IPS DF 19.7 (cell line): ENCODE results near the gene CD58.

Source experiments
- DNase-seq: peaks from one replicate; pipeline ENCODE4 v3.0.0-alpha.2; 2013; ENCODE audit warnings: low read depth, low spot score

CD58 gene

DNA sequence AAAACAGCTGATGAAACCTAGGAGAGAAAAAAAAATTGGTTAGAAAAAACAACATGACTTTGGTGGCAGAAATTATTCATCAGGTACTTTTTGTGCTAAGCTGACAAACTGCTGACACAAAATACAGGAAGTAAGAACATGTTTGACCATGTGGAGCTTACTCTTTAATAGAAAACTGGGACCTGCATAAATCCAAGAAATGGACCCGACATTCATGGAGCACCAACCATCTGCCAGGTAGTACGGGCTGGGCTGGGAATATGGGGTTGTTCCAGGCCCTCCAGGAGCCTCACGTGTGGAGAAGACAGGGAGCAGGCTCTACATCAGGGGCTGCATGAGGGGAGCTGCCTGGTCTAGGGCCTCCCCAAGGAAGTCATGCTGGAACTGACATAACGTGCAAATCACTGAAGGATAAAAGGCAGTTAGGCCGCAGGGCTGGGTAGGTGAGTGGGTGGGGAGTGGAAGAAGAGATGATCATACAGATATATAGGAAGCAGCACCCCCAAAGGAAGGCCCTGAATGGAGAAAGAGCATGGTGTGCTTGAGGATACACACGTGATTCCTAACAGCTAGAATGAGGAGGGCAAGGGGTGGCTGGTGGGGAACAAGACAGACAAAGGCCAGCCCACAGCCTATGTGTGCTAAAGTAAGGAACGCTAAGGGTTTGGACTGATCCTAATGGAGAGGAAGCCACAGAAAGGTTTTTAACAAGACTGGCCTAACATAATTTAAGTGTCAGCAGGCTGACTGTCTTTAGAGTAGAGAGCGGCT, 26.1 kb downstream of the CD58 start:
- DNase-seq, result no peak

DNA sequence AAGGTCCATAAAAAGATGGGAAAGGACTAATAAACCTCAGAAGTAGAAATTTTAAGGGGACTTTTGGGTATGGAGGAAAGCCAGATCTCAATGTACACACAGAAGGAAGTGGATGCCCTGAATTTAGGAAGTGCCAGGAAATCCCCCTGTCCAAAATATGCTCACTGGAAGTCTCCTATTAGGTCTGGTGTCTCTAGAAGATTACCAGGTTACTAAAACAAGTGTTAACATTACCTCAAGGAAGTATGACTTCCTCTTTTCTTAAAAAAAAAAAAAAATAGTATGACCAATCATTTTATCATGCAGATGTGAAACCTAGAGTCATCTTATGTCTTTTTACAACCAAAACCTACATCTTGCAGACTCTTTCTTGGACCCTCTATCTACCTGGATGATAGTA, 30.7 kb downstream of the CD58 start:
- no peak for DNase-seq

DNA sequence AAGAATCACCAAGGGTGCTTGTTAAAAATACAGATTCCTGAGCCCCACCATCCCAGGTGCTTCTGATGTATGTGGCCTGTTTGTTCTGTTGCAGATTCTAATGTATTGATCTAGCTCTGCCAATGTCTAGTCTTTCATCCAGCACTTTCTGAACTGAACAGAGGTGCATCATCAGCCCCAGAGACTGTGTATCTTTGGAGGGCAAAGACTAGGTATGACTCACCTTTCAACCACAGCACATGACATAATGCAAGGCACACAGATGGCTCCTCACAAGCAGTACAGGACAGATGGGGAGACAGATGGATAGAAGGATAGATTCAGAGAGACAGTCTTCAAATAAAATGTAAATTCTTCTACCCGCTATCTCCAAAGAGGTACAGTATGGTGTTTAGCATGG, 32.3 kb downstream of the CD58 start:
- DNase-seq, result no peak

DNA sequence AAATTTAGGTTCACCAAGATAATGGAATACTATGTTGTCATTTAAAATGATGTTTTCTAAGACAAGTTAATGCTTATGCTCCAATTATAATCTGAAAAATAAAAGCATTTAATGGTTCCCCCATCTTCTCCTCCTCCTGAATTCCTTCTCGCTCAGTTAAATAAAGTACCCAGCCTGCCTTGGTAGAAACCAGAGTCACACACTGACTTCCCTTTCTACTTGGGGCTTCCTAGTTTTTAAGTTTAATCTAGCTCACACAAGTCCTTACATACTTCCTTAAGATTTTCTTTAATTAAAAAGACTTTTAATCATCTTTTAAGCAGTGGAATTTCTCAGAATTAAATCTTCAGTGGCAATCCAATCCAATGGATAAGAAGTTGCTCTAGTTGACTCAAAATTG, 32.9 kb downstream of the CD58 start:
- no peak for DNase-seq

DNA sequence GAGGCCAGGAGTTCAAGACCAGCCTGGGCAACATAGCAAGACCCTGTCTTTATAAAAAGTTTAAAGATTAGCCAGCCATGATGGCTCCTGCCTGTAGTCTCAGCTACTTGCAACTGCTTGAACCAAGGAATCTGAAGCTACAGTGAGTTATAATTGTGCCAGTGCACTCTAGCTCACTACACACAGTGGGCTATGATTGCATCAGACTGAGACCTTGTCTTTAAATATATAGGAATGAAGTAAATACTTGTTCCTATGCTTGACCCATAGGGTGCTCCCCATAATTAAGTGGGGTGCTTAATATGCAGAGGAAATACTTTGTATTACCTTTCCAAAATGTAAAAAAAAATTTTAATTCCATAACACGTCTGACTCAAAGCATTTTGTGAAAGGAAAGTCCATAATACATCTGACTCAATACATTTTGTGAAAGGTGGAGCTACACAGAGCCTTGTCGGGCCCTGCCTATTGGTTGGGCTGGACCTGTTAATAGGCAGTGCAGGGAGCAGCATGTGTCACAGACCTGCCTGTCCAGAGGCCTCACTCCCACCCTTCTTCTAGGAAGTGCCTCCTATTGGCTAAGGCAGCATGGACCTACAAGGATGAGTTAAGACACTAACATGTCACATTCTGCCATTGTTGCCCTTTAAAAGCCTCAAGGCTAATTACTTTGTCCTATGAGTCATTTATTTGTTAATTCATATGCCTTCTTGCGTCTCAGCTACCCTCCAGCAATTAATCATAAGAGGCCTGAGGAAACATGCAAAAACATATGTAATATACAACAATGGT, 33.6 kb downstream of the CD58 start:
- no peak for DNase-seq

DNA sequence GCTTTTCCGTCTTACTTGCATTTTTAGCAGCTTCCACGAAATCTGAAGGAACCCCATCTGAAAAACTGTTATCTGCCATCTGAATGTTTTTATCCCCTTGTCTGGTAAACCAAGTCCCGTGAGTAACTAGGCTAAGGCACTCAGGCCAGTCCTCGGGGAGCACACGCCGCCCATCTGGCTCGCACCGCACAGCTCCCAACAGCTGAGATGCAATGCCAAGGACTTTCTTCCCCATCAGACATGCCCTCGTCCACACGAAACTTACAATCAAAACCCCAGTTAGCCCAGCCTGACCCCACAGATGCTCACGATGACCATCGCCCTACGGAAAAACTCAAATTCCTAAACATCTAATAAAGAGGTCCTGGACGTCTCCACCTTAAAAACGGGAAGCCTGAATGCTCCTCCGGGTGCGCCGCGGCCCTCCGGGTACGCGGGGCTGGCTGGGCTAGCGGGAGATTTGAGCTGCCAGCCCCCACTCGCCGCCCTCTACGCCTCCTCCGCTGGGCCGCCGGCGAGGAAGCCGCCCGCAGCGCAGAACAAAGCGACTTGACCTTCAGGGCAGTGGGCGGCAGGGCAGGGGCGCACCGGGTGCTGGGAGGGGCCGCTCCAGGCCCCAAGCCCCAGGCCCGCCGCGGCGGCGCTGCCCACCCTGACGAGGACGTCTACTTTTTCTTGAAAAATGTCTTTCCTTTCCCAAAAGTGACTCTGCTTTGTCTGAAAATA, 36.6 kb downstream of the CD58 start:
- DNase-seq, result no peak

DNA sequence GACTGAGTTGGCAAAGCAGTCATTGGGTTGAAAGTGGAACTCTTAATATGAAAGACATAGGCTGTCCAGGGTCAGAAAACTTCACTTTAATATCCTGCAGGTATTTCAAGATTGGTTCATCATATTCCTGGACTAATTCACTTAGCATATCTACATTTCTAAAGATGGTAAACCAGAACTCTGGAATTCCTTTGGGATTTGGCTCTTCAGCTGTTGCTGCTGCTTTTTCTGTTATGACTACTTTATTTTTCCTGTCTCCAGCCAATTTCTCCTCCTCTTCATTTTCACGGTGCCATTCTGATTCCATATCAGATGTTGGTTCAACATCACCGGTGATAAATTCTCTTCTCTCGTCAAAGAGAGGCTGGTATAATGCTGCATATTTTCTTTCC, 37.4 kb downstream of the CD58 start:
- DNase-seq, result no peak

DNA sequence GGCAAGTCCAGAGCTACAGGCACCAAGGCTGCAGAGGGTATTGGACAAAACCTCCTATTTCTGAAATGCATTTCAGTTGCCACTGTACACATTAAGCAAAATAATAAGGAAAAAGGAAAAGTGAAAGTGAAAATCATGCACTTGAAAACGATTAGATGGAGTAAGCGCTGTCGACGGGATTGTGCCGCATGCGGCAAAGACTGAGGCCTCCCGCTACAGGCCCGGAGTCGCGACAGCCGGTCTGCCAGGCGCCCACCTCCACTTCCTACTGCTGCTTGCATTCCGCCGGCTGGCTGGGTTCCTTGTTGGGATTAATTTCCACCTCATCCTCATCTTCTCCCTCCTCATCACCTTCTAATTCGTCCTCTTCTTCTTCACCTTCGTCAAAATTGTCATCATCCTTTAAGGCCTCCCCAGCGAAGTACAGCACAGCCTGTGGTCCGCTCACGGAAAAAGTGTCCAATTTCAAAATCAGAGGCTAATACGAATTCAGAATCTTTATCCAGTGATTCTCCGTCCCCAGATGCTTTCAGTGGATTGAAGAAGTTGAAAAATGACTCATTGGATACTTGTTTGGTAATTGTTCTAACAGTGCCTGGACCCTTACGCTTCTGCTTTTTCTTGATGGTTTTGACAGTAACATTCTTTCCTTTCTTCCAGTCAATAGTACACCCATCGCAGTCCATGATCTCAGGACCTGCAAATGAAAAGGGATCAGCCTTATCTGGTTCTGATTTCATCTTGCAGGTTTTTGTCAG, 38.0 kb downstream of the CD58 start:
- DNase-seq, result no peak

DNA sequence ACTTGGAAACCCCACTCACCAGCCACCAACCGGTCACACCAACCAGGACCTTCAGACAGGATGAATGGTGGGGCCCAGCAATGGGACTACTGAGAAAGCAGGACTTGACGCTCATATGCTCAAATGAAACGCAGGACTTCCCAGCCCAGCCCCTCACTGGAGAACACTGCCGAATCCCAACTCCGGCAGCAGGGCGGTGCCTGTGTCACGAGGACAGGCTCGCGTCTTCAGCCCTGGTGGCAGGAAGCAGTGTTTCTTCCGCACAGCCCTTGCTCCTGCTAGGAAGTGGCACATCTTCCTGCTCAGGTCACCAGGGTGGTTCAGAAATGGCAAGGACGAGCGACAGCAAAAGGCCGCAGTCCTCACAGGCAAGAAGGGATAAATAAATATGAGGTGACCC, 38.9 kb downstream of the CD58 start:
- DNase-seq, result no peak

DNA sequence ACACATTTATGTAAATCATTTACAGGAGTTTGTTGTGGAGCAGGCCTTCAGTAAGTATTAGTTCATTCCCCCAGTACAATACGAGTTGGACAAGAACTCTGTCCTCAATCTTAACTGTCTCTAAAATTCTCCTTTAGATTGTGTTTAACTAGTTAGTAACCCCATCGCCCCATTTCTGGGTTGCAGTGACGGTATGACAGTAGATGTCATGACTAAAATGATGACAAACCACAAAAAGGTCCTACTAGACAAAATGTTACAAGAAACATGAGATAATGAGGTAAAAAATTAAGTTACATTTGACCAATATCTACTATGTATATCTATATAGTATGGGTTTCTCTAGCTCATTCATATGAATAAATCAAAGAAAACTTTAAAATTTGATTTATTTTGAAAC, 41.1 kb downstream of the CD58 start:
- no peak for DNase-seq

DNA sequence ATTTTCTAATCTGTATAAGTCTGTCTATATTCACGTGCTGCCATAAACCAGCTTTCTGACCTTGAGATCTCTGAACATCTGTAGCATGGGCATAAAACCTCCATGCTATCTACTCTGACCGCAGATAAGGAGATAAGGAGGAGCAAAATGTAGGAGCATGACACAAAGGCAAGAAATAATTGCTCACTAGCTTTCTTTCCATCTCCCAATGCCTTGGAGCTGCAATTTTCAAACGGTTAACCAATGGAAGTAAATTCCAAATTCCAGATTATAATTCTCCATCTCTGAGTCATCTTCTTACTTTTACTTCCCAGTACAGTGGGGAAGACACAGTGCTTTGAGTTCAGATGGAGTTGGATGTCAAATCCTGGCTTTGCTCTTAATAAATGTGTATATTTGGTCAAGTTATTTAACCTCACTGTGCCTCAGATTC, 41.6 kb downstream of the CD58 start:
- DNase-seq, result no peak

DNA sequence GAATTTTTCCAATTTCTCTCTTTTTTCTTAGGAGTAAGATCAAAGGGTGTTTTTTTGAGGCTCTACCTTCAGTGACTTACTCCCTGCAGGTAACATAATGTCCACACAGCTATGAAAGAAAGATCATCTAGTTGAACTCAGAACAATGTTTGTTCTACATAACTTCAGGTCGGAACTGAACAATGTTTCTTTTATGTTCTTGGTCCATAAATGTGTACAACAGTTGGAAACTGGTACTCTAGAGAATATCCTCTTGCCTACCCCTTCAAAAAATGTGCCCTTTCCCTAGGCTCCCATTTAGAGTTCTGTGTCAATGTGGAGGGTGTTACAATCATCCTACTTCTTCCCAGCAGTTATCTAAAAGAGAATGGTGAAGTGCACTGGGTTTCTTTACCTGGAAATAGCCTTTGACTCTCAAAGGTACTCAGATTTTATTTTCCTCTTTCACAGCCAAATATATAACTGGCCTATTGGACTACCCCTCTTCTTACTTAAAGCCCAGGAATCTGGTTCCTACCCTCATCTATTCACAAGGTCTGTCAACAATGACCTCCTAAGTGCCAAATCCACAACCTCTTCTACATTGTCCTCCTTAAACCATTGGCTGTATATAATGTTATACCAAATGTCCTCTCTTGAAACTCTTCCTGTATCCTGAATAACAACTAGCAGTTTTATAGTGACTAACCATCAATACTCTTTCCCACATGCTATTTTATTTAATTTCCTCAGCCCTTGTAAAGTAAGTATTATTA, 42.3 kb downstream of the CD58 start:
- no peak for DNase-seq

DNA sequence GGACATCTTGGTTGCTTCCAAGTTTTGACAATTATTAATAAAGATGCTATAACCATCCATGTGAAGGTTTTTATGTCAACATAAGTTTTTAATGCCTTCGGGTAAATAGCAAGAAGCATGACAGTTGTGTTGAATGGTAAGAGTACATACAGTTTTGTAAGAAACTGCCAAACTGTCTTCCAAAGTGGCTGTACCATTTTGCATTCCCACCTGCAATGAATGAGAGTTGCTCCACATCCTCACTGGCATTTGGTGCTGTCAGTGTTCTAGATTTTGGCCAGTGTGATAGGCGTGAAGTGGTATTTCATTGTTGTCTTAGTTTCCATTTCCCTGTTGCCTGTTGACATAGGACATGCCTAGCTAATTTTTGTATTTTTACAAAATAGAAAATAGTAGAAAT, 45.4 kb downstream of the CD58 start:
- no peak for DNase-seq

DNA sequence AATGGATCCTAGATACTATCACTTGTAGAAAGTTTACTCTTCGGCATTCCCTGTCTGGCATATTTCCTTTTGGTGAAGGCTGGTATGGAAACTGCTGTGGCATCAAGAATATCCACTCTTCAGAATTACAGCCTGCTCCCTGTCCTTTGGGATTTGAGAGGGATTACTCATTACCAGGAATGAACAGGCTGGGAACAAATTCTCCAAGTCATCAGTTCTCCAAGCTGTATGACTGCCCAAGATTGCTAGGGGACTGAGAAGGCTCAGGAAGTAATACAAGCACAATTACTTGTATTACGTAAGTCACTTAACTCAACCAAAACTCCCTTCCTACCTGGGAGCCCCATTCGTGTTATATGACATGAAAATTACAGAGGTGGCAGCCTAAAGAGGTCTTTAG, 49.6 kb downstream of the CD58 start:
- DNase-seq, result no peak

DNA sequence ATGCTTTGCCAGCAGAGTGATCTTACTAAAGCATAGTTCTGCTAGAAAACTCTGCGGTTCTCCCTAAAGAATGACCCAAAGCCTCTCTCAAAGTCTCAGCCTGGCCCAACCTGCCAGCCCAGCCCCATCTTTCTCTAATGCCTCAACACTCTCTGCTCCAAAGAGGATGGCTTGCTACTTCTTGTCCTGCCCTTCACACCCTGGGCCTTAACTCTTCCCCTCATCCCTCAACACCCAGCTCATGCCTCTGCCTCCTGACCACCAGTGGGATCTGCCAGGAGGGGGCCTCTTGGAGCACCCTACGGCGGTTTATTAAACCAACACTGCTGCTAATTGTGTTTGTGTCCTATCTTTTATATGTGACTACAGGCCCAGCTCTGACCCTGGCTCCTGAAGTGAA, 52.4 kb downstream of the CD58 start:
- no peak for DNase-seq

DNA sequence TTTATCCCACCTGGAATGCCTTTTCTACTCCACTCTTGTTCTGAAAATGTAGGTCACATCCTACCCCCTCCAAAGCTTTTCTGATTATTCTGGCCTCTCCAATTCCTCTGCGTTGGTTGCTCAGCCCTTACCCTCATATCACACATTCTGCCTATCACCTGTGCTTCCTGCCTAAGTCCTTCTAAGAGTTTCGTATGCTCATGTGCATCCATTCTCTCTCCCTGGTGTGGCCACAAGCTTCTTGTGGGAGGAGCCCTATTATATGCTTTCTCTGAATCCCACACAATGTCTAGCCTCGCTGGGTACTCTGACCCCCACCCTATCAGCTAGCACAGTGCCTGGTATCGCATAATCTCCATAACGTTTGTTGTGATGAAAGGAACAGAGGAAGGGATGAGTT, 54.2 kb downstream of the CD58 start:
- no peak for DNase-seq

DNA sequence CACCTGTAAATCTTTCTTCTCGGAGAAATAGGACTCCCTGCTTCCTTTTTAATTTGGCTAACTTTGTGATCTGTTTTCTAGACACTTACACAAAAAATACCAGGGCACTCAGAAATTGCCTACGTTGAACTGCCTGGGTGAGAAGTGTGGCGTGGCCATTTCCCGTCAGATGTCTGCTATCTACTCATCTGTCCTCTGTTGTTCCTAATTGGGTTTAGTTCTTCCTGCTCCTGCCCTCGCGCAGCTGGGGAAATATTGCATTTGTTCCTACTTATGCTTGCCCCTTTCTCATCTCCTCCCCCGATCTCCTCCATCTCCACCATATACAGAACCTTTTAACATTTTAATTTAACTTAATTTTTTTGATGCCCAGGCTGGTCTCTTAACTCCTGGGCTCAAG, 55.1 kb downstream of the CD58 start:
- no peak for DNase-seq

DNA sequence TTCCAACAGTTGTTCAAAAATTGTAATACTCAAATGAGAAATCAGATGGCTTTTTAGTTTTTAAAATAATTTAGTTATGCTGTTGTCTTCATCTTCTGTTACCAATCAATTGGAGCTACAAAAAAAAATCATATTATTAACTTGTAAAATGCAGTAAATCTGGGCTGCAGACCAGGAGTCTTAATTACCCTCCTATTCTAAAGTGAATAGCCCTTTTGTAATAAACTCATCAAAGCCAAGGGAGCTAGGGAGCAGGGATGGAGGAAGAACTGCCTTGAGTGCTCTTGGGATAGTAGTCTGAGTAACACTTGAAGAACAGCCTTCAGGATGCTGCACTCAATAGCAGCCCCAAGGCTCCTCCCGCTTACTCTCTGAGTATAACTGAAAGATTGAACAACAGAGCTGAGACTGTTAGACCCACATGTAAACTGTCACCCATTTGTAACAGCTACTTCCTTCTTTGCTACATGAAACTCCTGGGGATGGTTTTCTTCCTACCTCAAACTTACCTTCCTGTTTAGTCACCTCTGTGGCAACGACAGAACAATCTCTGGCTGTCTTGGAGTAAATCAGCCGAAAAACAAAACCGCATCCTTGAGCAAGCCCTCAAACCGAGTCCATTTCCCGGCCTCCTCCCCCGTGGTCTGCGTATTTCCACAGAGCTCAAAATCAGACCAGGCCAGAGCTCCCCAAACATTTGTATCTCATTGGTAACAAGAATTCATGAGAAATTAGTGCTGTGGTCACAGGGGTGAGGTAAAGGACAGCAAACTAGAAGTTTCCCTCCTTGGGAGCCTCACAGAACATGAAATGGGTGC, 55.9 kb downstream of the CD58 start:
- no peak for DNase-seq

DNA sequence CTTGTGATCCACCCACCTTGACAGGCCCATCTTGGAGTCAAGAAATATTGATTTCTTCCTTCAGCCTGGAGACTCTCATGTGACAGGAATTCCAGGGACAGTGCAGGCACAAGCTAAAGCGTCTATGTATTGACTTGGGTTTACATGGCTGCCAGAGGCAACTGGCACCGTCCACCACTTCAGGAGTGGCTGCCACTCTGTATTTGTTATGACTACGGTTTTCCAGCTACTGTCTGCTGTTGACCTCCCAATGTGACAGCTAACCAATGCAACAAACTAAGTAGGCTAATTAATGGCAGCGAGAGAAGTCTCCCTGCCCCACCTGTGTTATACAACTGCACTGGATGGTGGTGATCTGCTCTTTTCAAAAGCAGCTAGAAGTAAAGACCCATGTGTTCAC, 56.9 kb downstream of the CD58 start:
- no peak for DNase-seq

DNA sequence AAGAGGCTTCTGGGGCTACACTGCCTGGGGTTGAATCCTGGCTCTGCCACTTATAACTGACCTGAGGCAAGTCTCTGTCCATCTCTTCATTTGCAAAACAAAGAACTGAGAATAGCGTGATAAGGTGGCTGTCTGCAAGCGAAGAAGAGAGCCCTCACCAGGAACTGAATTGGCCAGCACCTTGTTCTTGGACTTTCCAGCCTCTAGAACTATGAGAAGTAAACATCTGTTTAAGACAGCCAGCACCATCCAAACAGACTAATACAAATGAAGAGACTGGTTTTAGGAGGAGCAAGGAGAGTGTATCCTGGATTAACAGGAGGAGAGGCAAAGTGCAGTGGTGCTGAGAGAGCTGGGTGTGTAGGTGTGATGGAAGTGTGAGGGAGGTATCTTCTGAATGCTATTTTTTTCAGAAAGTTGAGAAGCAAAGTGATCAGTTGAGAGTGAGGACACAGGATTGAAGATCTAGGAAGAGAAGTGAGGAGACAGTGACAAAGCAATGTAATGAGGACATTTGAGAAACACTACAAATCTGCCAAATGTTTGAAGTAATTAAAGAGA, 59.3 kb downstream of the CD58 start:
- DNase-seq, result no peak
